PC-9 (cell line): Measurements from ENCODE around the gene GAR1. TPM values are rescaled to one million over a fixed set of nuclear protein-coding genes. Genes with fewer than 3 reads are reported as not detected.
"Not testable (repeated sequence)": the region's sequence is repeated elsewhere in the genome, so short reads cannot be mapped to it uniquely, and the experiment has no call there.

Experiments used
- BruUV-seq: library from RNA; stranded (reverse); fragments of 400-500 nt; replicated peaks from 2 replicates; lab custom pipeline; 2021; lab: Mats Ljungman, UMichigan
- CTCF ChIA-PET: fragments of 300-600 bp; sonication (Branson Sonifier 250); formaldehyde crosslinking; loops from one replicate; lab custom pipeline; 2022; ENCODE audit warnings: antibody characterized with exemption; lab: Charles Lee
- POLR2A ChIA-PET: fragments of 300-600 bp; sonication (Branson Sonifier 250); formaldehyde crosslinking; loops from one replicate; lab custom pipeline; 2022; ENCODE audit warnings: antibody characterized with exemption; ENCODE audit not compliant: unreplicated experiment; lab: Charles Lee
- DNase-seq, 2 experiments: peaks; one replicate each; pipeline versions ENCODE4 v3.0.0 to v3.0.0-alpha.2; 2015 to 2022; ENCODE audit warnings: mixed read lengths in 1 of 2
- H2AFZ ChIP-seq: fragments of 200-600 bp; sonication (generic); 2 replicates; pipeline ENCODE4 v1.8.1; 2017; ENCODE audit warnings: antibody characterized with exemption
- H3F3A ChIP-seq: fragments of 200-600 bp; sonication (generic); 2 replicates; pipeline ENCODE4 v1.8.1; 2017; ENCODE audit warnings: antibody characterized with exemption, mild to moderate bottlenecking, low read depth; ENCODE audit not compliant: insufficient read depth
- H3K27ac ChIP-seq: fragments of 200-600 bp; sonication (generic); 2 replicates; pipeline ENCODE4 v1.6.1; 2016; ENCODE audit warnings: mixed run types
- H3K27me3 ChIP-seq: fragments of 200-600 bp; sonication (generic); 2 replicates; pipeline ENCODE4 v1.6.1; 2016; ENCODE audit warnings: low read depth, mixed run types; ENCODE audit not compliant: insufficient read depth
- H3K36me3 ChIP-seq: fragments of 200-600 bp; sonication (generic); 2 replicates; pipeline ENCODE4 v1.6.1; 2016; ENCODE audit warnings: low read depth, mixed run types
- H3K4me1 ChIP-seq: fragments of 200-600 bp; sonication (generic); replicated peaks from 2 replicates; pipeline ENCODE4 v1.6.1; 2016; ENCODE audit warnings: mixed run types; ENCODE audit not compliant: insufficient read depth
- H3K4me2 ChIP-seq: fragments of 200-600 bp; sonication (generic); 2 replicates; pipeline ENCODE4 v1.6.1; 2017; ENCODE audit warnings: mixed run types
- H3K4me3 ChIP-seq: fragments of 200-600 bp; sonication (generic); 2 replicates; pipeline ENCODE4 v1.6.1; 2016; ENCODE audit warnings: mixed run types
- H3K79me2 ChIP-seq: fragments of 200-600 bp; sonication (generic); 2 replicates; pipeline ENCODE4 v1.6.1; 2017; ENCODE audit warnings: low read depth, mixed run types
- H3K9me2 ChIP-seq: fragments of 200-600 bp; sonication (generic); 2 replicates; pipeline ENCODE4 v1.8.1; 2017; ENCODE audit warnings: mild to moderate bottlenecking; ENCODE audit not compliant: insufficient read depth
- H3K9me3 ChIP-seq: fragments of 200-600 bp; sonication (generic); 2 replicates; pipeline ENCODE4 v1.8.1; 2016; ENCODE audit warnings: low read depth; ENCODE audit not compliant: insufficient read depth
- H4K20me1 ChIP-seq: fragments of 200-600 bp; sonication (generic); 2 replicates; pipeline ENCODE4 v1.8.1; 2017; ENCODE audit not compliant: insufficient read depth
- CTCF ChIP-seq: fragments of 200-600 bp; sonication (generic); conservative IDR thresholded peaks from 2 replicates; pipeline ENCODE4 v1.6.1; 2017; ENCODE audit warnings: mixed run types, antibody characterized with exemption, mild to moderate bottlenecking, moderate library complexity
- EZH2 ChIP-seq: fragments of 200-600 bp; sonication (generic); IDR thresholded peaks from 2 replicates; pipeline ENCODE4 v1.8.0; 2017; ENCODE audit warnings: antibody characterized with exemption, low read depth
- intact Hi-C: fragments of 100-400 bp; cut with micrococcal nuclease; formaldehyde crosslinking; loops from one replicate; pipeline ENCODE4 v1.10.0; 2022; ENCODE audit not compliant: unreplicated experiment
- total RNA-seq: library from RNA; stranded (reverse); gene quantifications from 2 replicates; pipeline ENCODE4 v1.2.3, GENCODE V29; 2021

The GAR1 gene
- total RNA-seq, 1 experiment from 2014 or later: 16.0 TPM

- no peak overlapping the region for H2AFZ ChIP-seq
Measured at GRCh38 chr4:109850601-109851000, 35.0 kb downstream of the GAR1 start.

GRCh38 chr4:109859426-109860300, 44.1 kb downstream of the GAR1 start:
- BruUV-seq, H3K27ac ChIP-seq, H3K9me3 ChIP-seq, intact Hi-C loops, DNase-seq, H3F3A ChIP-seq, CTCF ChIA-PET, H2AFZ ChIP-seq, H4K20me1 ChIP-seq, H3K9me2 ChIP-seq, POLR2A ChIA-PET, H3K79me2 ChIP-seq, H3K4me3 ChIP-seq, H3K27me3 ChIP-seq, H3K36me3 ChIP-seq: not testable (repeated sequence)
- peaks cover 12% of the 10 kb centered on the region; the same call in 1 of the 2 replicates for H3K4me1 ChIP-seq
- peak overlapping the region; percentile 28; the same call in 1 of the 2 replicates for H3K4me2 ChIP-seq

More at GRCh38 chr4:109850601-109851000, 35.0 kb downstream of the GAR1 start:
- no TSS peak for BruUV-seq
- Histone ChIP-seq H3K9me2 (no peaks in the 10 kb centered on the region), H3K79me2 (no peaks in the 10 kb centered on the region), H3K4me1 (no peaks in the 10 kb centered on the region), H3K27ac (no peak overlapping the region), H3K27me3 (no peaks in the 10 kb centered on the region), H3K9me3 (no peaks in the 10 kb centered on the region), H3F3A (no peaks in the 10 kb centered on the region), H3K4me3 (no peak overlapping the region), H3K4me2 (no peak overlapping the region), H3K36me3 (no peaks in the 10 kb centered on the region), H4K20me1 (no peaks in the 10 kb centered on the region)
- DNase-seq: no peak
- no peak for TF ChIP-seq CTCF
- TF ChIP-seq EZH2: no peak
- POLR2A ChIA-PET: interaction anchor here (0.6 kb wide), 1 partner anchor 31 kb away, joined by 4 read pairs; no protein-coding TSS in a partner anchor
- intact Hi-C loops: no loop called here
- CTCF ChIA-PET: no interaction called here

- Histone ChIP-seq H3K4me3 (no peak overlapping the region), H3K27me3 (no peaks in the 10 kb centered on the region), H4K20me1 (no peaks in the 10 kb centered on the region), H3K36me3 (no peaks in the 10 kb centered on the region), H3K4me2 (no peak overlapping the region), H2AFZ (no peak overlapping the region), H3K27ac (no peak overlapping the region), H3K4me1 (peaks cover 12% of the 10 kb centered on the region; the same call in 1 of the 2 replicates), H3K9me2 (no peaks in the 10 kb centered on the region), H3K79me2 (no peaks in the 10 kb centered on the region), H3F3A (0 out of 2 replicates have a peak, but pooled peaks cover 3% of the 10 kb centered on the region), H3K9me3 (no peaks in the 10 kb centered on the region)
- BruUV-seq: no TSS peak
- ChIA-PET CTCF (no interaction called here), POLR2A (no interaction called here)
- intact Hi-C loops: no loop called here
- TF ChIP-seq EZH2 (no peak), CTCF (no peak)
- DNase-seq: no peak
Measured at GRCh38 chr4:109861271-109861670, 45.7 kb downstream of the GAR1 start.
